GM19372 (cell line): ENCODE measurements around the gene NXPH4.

Experiments
- ATAC-seq: cut with Tn5 transposase; IDR thresholded peaks from one replicate; pipeline ENCODE4 v1.9.1; 2021; ENCODE audit warnings: mild to moderate bottlenecking, low read depth, moderate library complexity; ENCODE audit not compliant: unreplicated experiment

NXPH4 gene

GRCh38 chr12:57229634-57230380 is 13.2 kb downstream of the NXPH4 start, which contains the start of gene SHMT2:
TSS of gene SHMT2 (plus strand) at chr12:57229711. CDS start at chr12:57229779, 68 bp downstream.
- ATAC-seq = peak; percentile 56

GRCh38 chr12:57230381-57231155 is 14.0 kb downstream of the NXPH4 start:
- no peak for ATAC-seq

GRCh38 chr12:57231276-57232021 is 14.9 kb downstream of the NXPH4 start:
- ATAC-seq = no peak

GRCh38 chr12:57232156-57232756 is 15.7 kb downstream of the NXPH4 start:
- ATAC-seq = no peak

GRCh38 chr12:57233357-57234232 is 17.0 kb downstream of the NXPH4 start:
- no peak for ATAC-seq

GRCh38 chr12:57234233-57234570 is 17.6 kb downstream of the NXPH4 start:
- ATAC-seq = no peak

- no peak for ATAC-seq
These were observed 18.0 kb downstream of the NXPH4 start for GRCh38 chr12:57234571-57235016.

- ATAC-seq = no peak
These were observed 18.6 kb downstream of the NXPH4 start for GRCh38 chr12:57235017-57235727.

GRCh38 chr12:57235728-57236131 is 19.1 kb downstream of the NXPH4 start:
- no peak for ATAC-seq

GRCh38 chr12:57236201-57236924 is 19.8 kb downstream of the NXPH4 start:
- ATAC-seq = no peak

- no peak for ATAC-seq
These were observed 20.5 kb downstream of the NXPH4 start for GRCh38 chr12:57236925-57237595.

GRCh38 chr12:57237596-57237931 is 21.0 kb downstream of the NXPH4 start:
- ATAC-seq = no peak

GRCh38 chr12:57237932-57238853 is 21.6 kb downstream of the NXPH4 start:
- ATAC-seq = no peak

GRCh38 chr12:57238854-57239554 is 22.4 kb downstream of the NXPH4 start:
- peak; percentile 53 for ATAC-seq

GRCh38 chr12:57239587-57240065 is 23.0 kb downstream of the NXPH4 start:
- ATAC-seq = no peak
